IMR-90 (cell line): ENCODE results near the gene S100B. TPM values are rescaled to one million over a fixed set of nuclear protein-coding genes. Genes with fewer than 3 reads are reported as not detected.
"Not testable (repeated sequence)": the region's sequence is repeated elsewhere in the genome, so short reads cannot be mapped to it uniquely, and the experiment has no call there.

ENCODE experiments used
- ATAC-seq: fragments of 200-7000 bp; cut with Tn5 transposase; 2 replicates; pipeline ENCODE4 v1.9.1; 2020; ENCODE audit warnings: low read depth, mild to moderate bottlenecking, moderate library complexity
- BruUV-seq: library from RNA; stranded (reverse); fragments of 400-500 nt; replicated peaks from 2 replicates; lab custom pipeline; 2021; lab: Mats Ljungman, UMichigan
- CTCF ChIA-PET: fragments of 300-600 bp; formaldehyde crosslinking; extraction: SDS; loops from one replicate; lab custom pipeline; 2021; ENCODE audit warnings: antibody characterized with exemption; lab: Yijun Ruan, JAX
- POLR2A ChIA-PET: fragments of 300-600 bp; sonication (Branson Sonifier 250); formaldehyde crosslinking; loops from one replicate; lab custom pipeline; 2022; ENCODE audit warnings: antibody characterized with exemption; ENCODE audit not compliant: unreplicated experiment; lab: Charles Lee
- DNase-seq: peaks from one replicate; pipeline ENCODE4 v3.0.0; 2013
- H2AFZ ChIP-seq: replicated peaks from 2 replicates; pipeline ENCODE3; 2013; ENCODE audit warnings: low read length, mild to moderate bottlenecking; ENCODE audit not compliant: poor library complexity
- H2AK5ac ChIP-seq: 2 replicates; pipeline ENCODE4 v1.6.1; 2013; ENCODE audit warnings: low read depth, low read length, inconsistent platforms
- H2AK9ac ChIP-seq: replicated peaks from 2 replicates; pipeline ENCODE3; 2013; ENCODE audit warnings: mild to moderate bottlenecking, low read depth, low read length, moderate library complexity; ENCODE audit not compliant: poor library complexity
- H2BK120ac ChIP-seq: 2 replicates; pipeline ENCODE4 v1.6.1; 2013; ENCODE audit warnings: low read depth, low read length, inconsistent platforms
- H2BK15ac ChIP-seq: 3 replicates; pipeline ENCODE4 v1.6.1; 2013; ENCODE audit warnings: low read depth, low read length, inconsistent platforms
- H2BK20ac ChIP-seq: 2 replicates; pipeline ENCODE4 v1.6.1; 2013; ENCODE audit warnings: low read depth, mild to moderate bottlenecking, inconsistent platforms, low read length, moderate library complexity
- H2BK5ac ChIP-seq: 2 replicates; pipeline ENCODE4 v1.6.1; 2013; ENCODE audit warnings: mild to moderate bottlenecking, low read depth, low read length, inconsistent platforms; ENCODE audit not compliant: poor library complexity, severe bottlenecking
- H3K14ac ChIP-seq: replicated peaks from 2 replicates; pipeline ENCODE4 v1.6.1; 2013; ENCODE audit warnings: low read depth, low read length, inconsistent platforms
- H3K18ac ChIP-seq: 2 replicates; pipeline ENCODE4 v1.6.1; 2013; ENCODE audit warnings: low read depth, low read length, control low read depth
- H3K23ac ChIP-seq: 2 replicates; pipeline ENCODE4 v1.6.1; 2013; ENCODE audit warnings: low read depth, low read length, inconsistent platforms
- H3K27ac ChIP-seq: 2 replicates; pipeline ENCODE4 v1.5.1; 2013; ENCODE audit warnings: mild to moderate bottlenecking, control low read depth, low read length; ENCODE audit not compliant: insufficient read depth
- H3K27me3 ChIP-seq: 2 replicates; pipeline ENCODE4 v1.6.1; 2013; ENCODE audit warnings: low read length; ENCODE audit not compliant: control insufficient read depth, insufficient read depth
- H3K36me3 ChIP-seq: 2 replicates; pipeline ENCODE4 v1.6.1; 2013; ENCODE audit warnings: low read length, mixed read lengths; ENCODE audit not compliant: control insufficient read depth, insufficient read depth
- H3K4ac ChIP-seq: 2 replicates; pipeline ENCODE4 v1.6.1; 2013; ENCODE audit warnings: low read depth, low read length, inconsistent platforms
- H3K4me1 ChIP-seq: 2 replicates; pipeline ENCODE4 v1.6.1; 2013; ENCODE audit warnings: low read length, mixed read lengths; ENCODE audit not compliant: control insufficient read depth, insufficient read depth
- H3K4me2 ChIP-seq: 2 replicates; pipeline ENCODE4 v1.6.1; 2013; ENCODE audit warnings: low read depth, mild to moderate bottlenecking, control low read depth, low read length, moderate library complexity
- H3K4me3 ChIP-seq: 2 replicates; pipeline ENCODE4 v1.5.1; 2013; ENCODE audit warnings: low read depth, mild to moderate bottlenecking, control low read depth, low read length, moderate library complexity; ENCODE audit not compliant: insufficient read depth
- H3K56ac ChIP-seq: 2 replicates; pipeline ENCODE4 v1.6.1; 2013; ENCODE audit warnings: low read length, inconsistent platforms; ENCODE audit not compliant: insufficient read depth; ENCODE audit errors: extremely low read depth
- H3K79me1 ChIP-seq, 2 experiments: 2 replicates each; pipeline ENCODE4 v1.6.1; 2013; ENCODE audit warnings: low read length in 2 of 2, inconsistent platforms in 1 of 2, low read depth in 1 of 2
- H3K9ac ChIP-seq: 2 replicates; pipeline ENCODE4 v1.6.1; 2013; ENCODE audit warnings: low read depth, low read length, control low read depth
- H3K9me1 ChIP-seq: 2 replicates; pipeline ENCODE4 v1.6.1; 2013; ENCODE audit warnings: low read length, inconsistent platforms; ENCODE audit not compliant: insufficient read depth
- H3K9me3 ChIP-seq: 2 replicates; pipeline ENCODE4 v1.6.1; 2013; ENCODE audit warnings: low read length; ENCODE audit not compliant: control insufficient read depth, insufficient read depth
- H4K20me1 ChIP-seq: 2 replicates; pipeline ENCODE4 v1.6.1; 2013; ENCODE audit warnings: low read length, inconsistent platforms; ENCODE audit not compliant: insufficient read depth
- H4K5ac ChIP-seq: 2 replicates; pipeline ENCODE4 v1.6.1; 2013; ENCODE audit warnings: mild to moderate bottlenecking, low read depth, low read length, control low read depth
- H4K8ac ChIP-seq, 2 experiments: 2 replicates each; pipeline ENCODE4 v1.6.1; 2013; ENCODE audit warnings: low read depth in 2 of 2, low read length in 2 of 2, control low read depth in 1 of 2, inconsistent platforms in 1 of 2
- H4K91ac ChIP-seq: 2 replicates; pipeline ENCODE4 v1.6.1; 2013; ENCODE audit warnings: low read depth, low read length, inconsistent platforms; ENCODE audit not compliant: insufficient read depth
- WGBS, 2 experiments: methylation state at CpG; one replicate each; pipeline versions ENCODE4 v1.1.5 to v1.1.7; 2013; ENCODE audit warnings: missing lambda C conversion rate in 2 of 2; ENCODE audit not compliant: insufficient read length in 1 of 2; ENCODE audit errors: extremely low coverage in 2 of 2; 5-methylcytosine and 5-hydroxymethylcytosine counted together
- dilution Hi-C: fragments of 300-500 bp; cut with HindIII; formaldehyde crosslinking; loops from one replicate; pipeline ENCODE4 v1.14.3; 2018; ENCODE audit warnings: low sequenced_read_pairs; ENCODE audit not compliant: unreplicated experiment
- in situ Hi-C: fragments of 300-500 bp; cut with MboI; formaldehyde crosslinking; loops from 3 replicates; pipeline ENCODE4 v1.14.3; 2019; ENCODE audit warnings: low sequenced_read_pairs, inconsistent platforms, mixed read lengths
- intact Hi-C: fragments of 100-400 bp; cut with micrococcal nuclease; formaldehyde crosslinking; loops from 2 replicates; pipeline ENCODE4 v1.10.0; 2022
- polyA plus RNA-seq, 3 experiments: library from polyadenylated mRNA; depleted of rRNA; stranded (reverse); fragments of >200 nt; gene quantifications; 2 replicates each; pipeline ENCODE4 v1.2.3, GENCODE V29; 2012; ENCODE audit warnings: low replicate concordance in 1 of 3
- total RNA-seq: library from RNA; depleted of rRNA; stranded (reverse); fragments of >200 nt; gene quantifications from 2 replicates; pipeline ENCODE4 v1.2.3, GENCODE V29; 2012

Gene S100B
- total and polyA plus RNA-seq, 2 of the 4 experiments (the other 2 are of a cell fraction): 0.18 to 0.26 TPM

DNA sequence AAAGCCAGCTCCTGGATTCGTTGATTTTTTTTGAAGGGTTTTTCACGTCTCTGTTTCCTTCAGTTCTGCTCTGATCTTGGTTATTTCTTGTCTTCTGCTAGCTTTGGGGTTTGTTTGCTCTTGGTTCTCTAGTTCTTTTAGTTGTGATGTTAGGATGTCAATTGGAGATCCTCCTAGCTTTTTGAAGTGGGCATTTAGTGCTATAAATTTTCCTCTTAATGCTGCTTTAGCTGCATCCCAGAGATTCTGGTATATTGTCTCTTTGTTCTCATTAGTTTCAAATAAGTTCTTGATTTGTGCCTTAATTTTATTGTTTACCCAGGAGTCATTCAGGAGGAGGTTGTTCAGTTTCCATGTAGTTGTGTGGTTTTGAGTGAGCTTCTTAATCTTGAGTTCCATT lies 25.5 kb downstream of the S100B start:
- H3K14ac ChIP-seq, H2BK5ac ChIP-seq, H2BK15ac ChIP-seq, H4K8ac ChIP-seq, H2AK5ac ChIP-seq, H3K4me1 ChIP-seq, POLR2A ChIA-PET, H3K9me1 ChIP-seq, H2AK9ac ChIP-seq, ATAC-seq, H3K4ac ChIP-seq, in situ Hi-C loops, H4K20me1 ChIP-seq, H2BK20ac ChIP-seq, H4K5ac ChIP-seq, H3K18ac ChIP-seq, H2BK120ac ChIP-seq, H3K27ac ChIP-seq, H3K4me2 ChIP-seq, H2AFZ ChIP-seq, dilution Hi-C loops, H3K23ac ChIP-seq, CTCF ChIA-PET, BruUV-seq, H3K4me3 ChIP-seq, intact Hi-C loops, H3K9ac ChIP-seq, H3K56ac ChIP-seq, H4K91ac ChIP-seq, DNase-seq, H3K27me3 ChIP-seq, H3K79me1 ChIP-seq: not testable (repeated sequence)
- H3K9me3 ChIP-seq: peaks cover 16% of the 10 kb centered on the region
- WGBS, 2 experiments: no CpG with 5 or more reads among the region's 2 CpGs
- H3K36me3 ChIP-seq: peaks cover 11% of the 10 kb centered on the region

DNA sequence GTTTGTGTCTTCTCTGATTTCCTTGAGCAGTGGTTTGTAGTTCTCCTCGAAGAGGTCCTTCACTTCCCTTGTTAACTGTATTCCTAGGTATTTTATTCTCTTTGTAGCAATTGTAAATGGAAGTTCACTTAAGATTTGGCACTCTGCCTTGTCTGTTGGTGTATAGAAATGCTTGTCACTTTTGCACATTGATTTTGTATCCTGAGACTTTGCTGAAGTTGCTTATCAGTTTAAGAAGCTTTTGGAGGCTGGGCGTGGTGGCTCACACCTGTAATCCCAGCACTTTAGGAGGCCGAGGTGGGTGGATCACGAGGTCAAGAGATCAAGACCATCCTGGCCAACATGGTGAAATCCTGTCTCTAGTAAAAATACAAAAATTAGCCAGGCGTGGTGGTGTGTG lies 27.1 kb downstream of the S100B start:
- H2BK20ac ChIP-seq, H3K14ac ChIP-seq, intact Hi-C loops, H3K27ac ChIP-seq, H2BK15ac ChIP-seq, dilution Hi-C loops, BruUV-seq, H2AK9ac ChIP-seq, H3K56ac ChIP-seq, H3K79me1 ChIP-seq, DNase-seq, H2AFZ ChIP-seq, H3K4ac ChIP-seq, H4K8ac ChIP-seq, H3K9ac ChIP-seq, H2BK120ac ChIP-seq, H2AK5ac ChIP-seq, H4K91ac ChIP-seq, H3K4me3 ChIP-seq, H3K4me1 ChIP-seq, in situ Hi-C loops, POLR2A ChIA-PET, CTCF ChIA-PET, ATAC-seq, H3K18ac ChIP-seq, H3K9me1 ChIP-seq, H3K4me2 ChIP-seq, H3K27me3 ChIP-seq, H4K20me1 ChIP-seq, H2BK5ac ChIP-seq, H4K5ac ChIP-seq, H3K23ac ChIP-seq: not testable (repeated sequence)
- Histone ChIP-seq H3K9me3 (peaks cover 17% of the 10 kb centered on the region), H3K36me3 (peaks cover 12% of the 10 kb centered on the region)
- no CpG with 5 or more reads among the region's 5 CpGs for WGBS, 2 experiments
